ENCODE data around the gene BCAS3. TPM values are rescaled to one million over a fixed set of nuclear protein-coding genes. Genes with fewer than 3 reads are reported as not detected.
A peak's percentile ranks its signal among the peaks of the same experiment; 100 is the strongest.

Gene BCAS3
- polyA plus RNA-seq, 1 experiment, result 17.5 TPM

GRCh38 chr17:60631119-60631518 is 46.5 kb upstream of the BCAS3 start:
- TF ChIP-seq CTCF (IDR thresholded peaks at IDR 0.05; ENCODE audit: low read depth, low read length), result no peak
- Histone ChIP-seq H3K4me3 (ENCODE audit: low read depth, low read length) (no peak overlapping the region), H3K27ac (ENCODE audit: low read depth, low read length) (no peak overlapping the region), H3K27me3 (ENCODE audit: control insufficient read depth, insufficient read depth, low read length) (no peaks in the 10 kb centered on the region), H3K9me3 (ENCODE audit: control insufficient read depth, insufficient read depth, low read length) (no peaks in the 10 kb centered on the region)
- CTCF ChIA-PET, result interaction anchor here (0.6 to 3.5 kb wide), 2 partner anchors 8 to 114 kb away, joined by 6 to 27 read pairs; no protein-coding TSS in a partner anchor
- POLR2A ChIA-PET, result interaction anchor here (1.5 kb wide), 1 partner anchor 31 kb away, joined by 5 read pairs; the partner anchor contains the start of gene PPM1D
- no peak for DNase-seq (ENCODE audit: low read depth, low spot score)

- DNase-seq (ENCODE audit: low read depth, low spot score), result no peak
- ChIA-PET CTCF (interaction anchor here (0.6 to 4.8 kb wide), 32 partner anchors 8 to 532 kb away, joined by 3 to 32 read pairs (median 4); partner anchors contain the start of gene PPM1D), POLR2A (interaction anchor here (1.4 kb wide), 1 partner anchor 38 kb away, joined by 3 read pairs; the partner anchor contains the start of gene PPM1D)
Observed at GRCh38 chr17:60637683-60638082, 40.0 kb upstream of the BCAS3 start.

GRCh38 chr17:60639019-60639330 is 38.7 kb upstream of the BCAS3 start:
- DNase-seq (ENCODE audit: low read depth, low spot score), result no peak
- Histone ChIP-seq H3K4me3 (ENCODE audit: low read depth, low read length) (no peak overlapping the region), H3K27ac (ENCODE audit: low read depth, low read length) (no peak overlapping the region), H3K27me3 (ENCODE audit: control insufficient read depth, insufficient read depth, low read length) (no peaks in the 10 kb centered on the region), H3K9me3 (ENCODE audit: control insufficient read depth, insufficient read depth, low read length) (no peaks in the 10 kb centered on the region)
- TF ChIP-seq CTCF (IDR thresholded peaks at IDR 0.05; ENCODE audit: low read depth, low read length), result no peak
- POLR2A ChIA-PET, result interaction anchor here (1.0 to 1.4 kb wide), 2 partner anchors 39 to 145 kb away, joined by 3 read pairs; partner anchors contain the start of gene PPM1D
- CTCF ChIA-PET, result interaction anchor here (0.5 to 4.8 kb wide), 27 partner anchors 9 to 434 kb away, joined by 3 to 32 read pairs (median 5); partner anchors contain the start of gene PPM1D

More at GRCh38 chr17:60637683-60638082, 40.0 kb upstream of the BCAS3 start:
- H3K4me3 ChIP-seq (ENCODE audit: low read depth, low read length), result no peak overlapping the region
- H3K27ac ChIP-seq (ENCODE audit: low read depth, low read length), result no peak overlapping the region
- TF ChIP-seq CTCF (IDR thresholded peaks at IDR 0.05; ENCODE audit: low read depth, low read length), result no peak
- H3K27me3 ChIP-seq (ENCODE audit: control insufficient read depth, insufficient read depth, low read length), result no peaks in the 10 kb centered on the region
- no peaks in the 10 kb centered on the region for H3K9me3 ChIP-seq (ENCODE audit: control insufficient read depth, insufficient read depth, low read length)

- no peak for DNase-seq (ENCODE audit: low read depth, low spot score)
- no peak overlapping the region for H3K27ac ChIP-seq (ENCODE audit: low read depth, low read length)
- ChIA-PET POLR2A (interaction anchor here (0.6 to 1.2 kb wide), 2 partner anchors 41 to 85 kb away, joined by 3 read pairs; partner anchors contain the start of gene PPM1D), CTCF (interaction anchor here (0.7 to 4.8 kb wide), 14 partner anchors 8 to 236 kb away, joined by 3 to 32 read pairs (median 4); partner anchors contain the start of gene PPM1D)
- no peaks in the 10 kb centered on the region for H3K27me3 ChIP-seq (ENCODE audit: control insufficient read depth, insufficient read depth, low read length)
- TF ChIP-seq CTCF (IDR thresholded peaks at IDR 0.05; ENCODE audit: low read depth, low read length), result peak; percentile 65
- H3K9me3 ChIP-seq (ENCODE audit: control insufficient read depth, insufficient read depth, low read length), result no peaks in the 10 kb centered on the region
- no peak overlapping the region for H3K4me3 ChIP-seq (ENCODE audit: low read depth, low read length)
Observed at GRCh38 chr17:60640503-60640902, 37.1 kb upstream of the BCAS3 start.

- no peak for DNase-seq (ENCODE audit: low read depth, low spot score)
- Histone ChIP-seq H3K9me3 (ENCODE audit: control insufficient read depth, insufficient read depth, low read length) (no peaks in the 10 kb centered on the region), H3K4me3 (ENCODE audit: low read depth, low read length) (no peak overlapping the region), H3K27ac (ENCODE audit: low read depth, low read length) (no peak overlapping the region), H3K27me3 (ENCODE audit: control insufficient read depth, insufficient read depth, low read length) (no peaks in the 10 kb centered on the region)
- no peak for TF ChIP-seq CTCF (IDR thresholded peaks at IDR 0.05; ENCODE audit: low read depth, low read length)
- ChIA-PET CTCF (interaction anchor here (0.7 to 4.8 kb wide), 13 partner anchors 9 to 237 kb away, joined by 3 to 32 read pairs (median 3); partner anchors contain the start of gene PPM1D), POLR2A (interaction anchor here (1.2 kb wide), 1 partner anchor 41 kb away, joined by 3 read pairs; the partner anchor contains the start of gene PPM1D)
Observed at GRCh38 chr17:60641126-60641525, 36.5 kb upstream of the BCAS3 start.
